ENCODE results near the gene DCAF5.

DNA sequence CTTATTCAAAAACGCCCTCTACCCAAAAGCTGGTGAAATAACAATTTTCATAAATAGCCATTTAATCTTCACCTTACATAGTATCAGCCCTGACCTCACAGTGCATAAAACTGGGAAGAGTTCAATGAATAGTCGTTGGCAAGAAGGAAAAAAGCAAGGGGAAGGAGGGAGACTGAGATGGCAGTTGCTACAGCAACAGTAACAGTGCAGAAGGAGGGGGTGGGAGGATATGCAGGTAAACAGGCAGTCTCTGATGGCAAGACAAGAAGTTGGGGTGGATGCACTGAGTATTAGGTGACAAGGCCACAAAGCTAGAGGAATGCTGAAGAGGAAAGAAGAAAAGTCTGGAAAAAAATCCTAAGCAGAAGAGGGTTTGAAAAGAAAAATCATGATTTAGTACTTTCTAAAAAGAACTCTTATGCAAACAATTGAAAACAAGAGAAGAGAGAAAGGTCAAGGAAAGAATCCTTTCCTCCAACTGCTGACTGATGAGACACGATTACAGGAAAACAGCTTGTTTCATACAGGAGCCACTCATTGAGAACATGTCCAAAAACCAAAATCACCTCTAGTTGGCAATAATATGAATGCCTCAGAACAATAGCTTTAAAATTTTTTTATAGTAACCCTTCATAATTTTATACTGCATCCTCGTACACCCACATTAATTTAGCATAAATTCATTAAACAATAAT is 56.0 kb downstream of the DCAF5 start:
- TF ChIP-seq, protein P1, sequence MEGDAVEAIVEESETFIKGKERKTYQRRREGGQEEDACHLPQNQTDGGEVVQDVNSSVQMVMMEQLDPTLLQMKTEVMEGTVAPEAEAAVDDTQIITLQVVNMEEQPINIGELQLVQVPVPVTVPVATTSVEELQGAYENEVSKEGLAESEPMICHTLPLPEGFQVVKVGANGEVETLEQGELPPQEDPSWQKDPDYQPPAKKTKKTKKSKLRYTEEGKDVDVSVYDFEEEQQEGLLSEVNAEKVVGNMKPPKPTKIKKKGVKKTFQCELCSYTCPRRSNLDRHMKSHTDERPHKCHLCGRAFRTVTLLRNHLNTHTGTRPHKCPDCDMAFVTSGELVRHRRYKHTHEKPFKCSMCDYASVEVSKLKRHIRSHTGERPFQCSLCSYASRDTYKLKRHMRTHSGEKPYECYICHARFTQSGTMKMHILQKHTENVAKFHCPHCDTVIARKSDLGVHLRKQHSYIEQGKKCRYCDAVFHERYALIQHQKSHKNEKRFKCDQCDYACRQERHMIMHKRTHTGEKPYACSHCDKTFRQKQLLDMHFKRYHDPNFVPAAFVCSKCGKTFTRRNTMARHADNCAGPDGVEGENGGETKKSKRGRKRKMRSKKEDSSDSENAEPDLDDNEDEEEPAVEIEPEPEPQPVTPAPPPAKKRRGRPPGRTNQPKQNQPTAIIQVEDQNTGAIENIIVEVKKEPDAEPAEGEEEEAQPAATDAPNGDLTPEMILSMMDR (IDR thresholded peaks at IDR 0.05), result no peak
- TF ChIP-seq EZH2 (IDR thresholded peaks at IDR 0.05; ENCODE audit: borderline replicate concordance, insufficient read depth, low read depth, low read length, poor library complexity, severe bottlenecking), result no peak

Data from B cell (primary cell).